ENCODE results near the gene PROS1.
"Not testable (repeated sequence)": the region's sequence is repeated elsewhere in the genome, so short reads cannot be mapped to it uniquely, and the experiment has no call there.

The PROS1 gene

GRCh38 chr3:93923006-93923405, 50.7 kb downstream of the PROS1 start:
- POLR2A ChIA-PET, result no interaction called here

GRCh38 chr3:93917546-93918029, 56.1 kb downstream of the PROS1 start:
- H3K36me3 ChIP-seq (ENCODE audit: control insufficient read depth in 2 of 2, insufficient read depth in 1 of 2, low read length in 2 of 2); H3K4me1 ChIP-seq (ENCODE audit: control insufficient read depth, insufficient read depth, low read length); H3K4me3 ChIP-seq (ENCODE audit: low read depth, low read length); H3K9me3 ChIP-seq (ENCODE audit: control insufficient read depth, insufficient read depth, low read depth, low read length); POLR2A ChIA-PET; H3K27ac ChIP-seq (ENCODE audit: extremely low read depth, low read depth, low read length); CTCF ChIA-PET: not testable (repeated sequence)

More at GRCh38 chr3:93923006-93923405, 50.7 kb downstream of the PROS1 start:
- TF ChIP-seq ZBTB17 (tag by site-specific recombination; IDR thresholded peaks at IDR 0.05) (no peak), ZNF654 (tag by site-specific recombination; IDR thresholded peaks at IDR 0.05; ENCODE audit: low read depth) (no peak), TSHZ1 (tag by site-specific recombination; IDR thresholded peaks at IDR 0.05; ENCODE audit: borderline replicate concordance) (no peak), ZNF391 (tag by site-specific recombination; IDR thresholded peaks at IDR 0.05; ENCODE audit: borderline replicate concordance, low read depth) (no peak), ZIC2 (tag by site-specific recombination; IDR thresholded peaks at IDR 0.05) (no peak), ZNF449 (tag by site-specific recombination; IDR thresholded peaks at IDR 0.05) (no peak), SP2 (tag by site-specific recombination; IDR thresholded peaks at IDR 0.05) (no peak), ZNF514 (tag by site-specific recombination; IDR thresholded peaks at IDR 0.05) (no peak), ZNF23 (tag by site-specific recombination; IDR thresholded peaks at IDR 0.05; ENCODE audit: borderline replicate concordance) (no peak), IKZF3 (tag by site-specific recombination; IDR thresholded peaks at IDR 0.05) (no peak), ZNF426 (tag by site-specific recombination; IDR thresholded peaks at IDR 0.05) (no peak), ZNF239 (tag by site-specific recombination; IDR thresholded peaks at IDR 0.05) (no peak), HOXA7 (CRISPR knock-in tag; IDR thresholded peaks at IDR 0.05; ENCODE audit: borderline replicate concordance) (no peak), ZNF660 (tag by site-specific recombination; IDR thresholded peaks at IDR 0.05) (no peak), ZNF677 (tag by site-specific recombination; IDR thresholded peaks at IDR 0.05) (no peak)
- TF ChIP-seq, protein P1, sequence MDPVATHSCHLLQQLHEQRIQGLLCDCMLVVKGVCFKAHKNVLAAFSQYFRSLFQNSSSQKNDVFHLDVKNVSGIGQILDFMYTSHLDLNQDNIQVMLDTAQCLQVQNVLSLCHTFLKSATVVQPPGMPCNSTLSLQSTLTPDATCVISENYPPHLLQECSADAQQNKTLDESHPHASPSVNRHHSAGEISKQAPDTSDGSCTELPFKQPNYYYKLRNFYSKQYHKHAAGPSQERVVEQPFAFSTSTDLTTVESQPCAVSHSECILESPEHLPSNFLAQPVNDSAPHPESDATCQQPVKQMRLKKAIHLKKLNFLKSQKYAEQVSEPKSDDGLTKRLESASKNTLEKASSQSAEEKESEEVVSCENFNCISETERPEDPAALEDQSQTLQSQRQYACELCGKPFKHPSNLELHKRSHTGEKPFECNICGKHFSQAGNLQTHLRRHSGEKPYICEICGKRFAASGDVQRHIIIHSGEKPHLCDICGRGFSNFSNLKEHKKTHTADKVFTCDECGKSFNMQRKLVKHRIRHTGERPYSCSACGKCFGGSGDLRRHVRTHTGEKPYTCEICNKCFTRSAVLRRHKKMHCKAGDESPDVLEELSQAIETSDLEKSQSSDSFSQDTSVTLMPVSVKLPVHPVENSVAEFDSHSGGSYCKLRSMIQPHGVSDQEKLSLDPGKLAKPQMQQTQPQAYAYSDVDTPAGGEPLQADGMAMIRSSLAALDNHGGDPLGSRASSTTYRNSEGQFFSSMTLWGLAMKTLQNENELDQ (tag by site-specific recombination; IDR thresholded peaks at IDR 0.05; ENCODE audit: low read depth), result no peak
- TF ChIP-seq, protein P2, sequence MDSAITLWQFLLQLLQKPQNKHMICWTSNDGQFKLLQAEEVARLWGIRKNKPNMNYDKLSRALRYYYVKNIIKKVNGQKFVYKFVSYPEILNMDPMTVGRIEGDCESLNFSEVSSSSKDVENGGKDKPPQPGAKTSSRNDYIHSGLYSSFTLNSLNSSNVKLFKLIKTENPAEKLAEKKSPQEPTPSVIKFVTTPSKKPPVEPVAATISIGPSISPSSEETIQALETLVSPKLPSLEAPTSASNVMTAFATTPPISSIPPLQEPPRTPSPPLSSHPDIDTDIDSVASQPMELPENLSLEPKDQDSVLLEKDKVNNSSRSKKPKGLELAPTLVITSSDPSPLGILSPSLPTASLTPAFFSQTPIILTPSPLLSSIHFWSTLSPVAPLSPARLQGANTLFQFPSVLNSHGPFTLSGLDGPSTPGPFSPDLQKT (IDR thresholded peaks at IDR 0.05; ENCODE audit: borderline replicate concordance, low read depth, low read length), result no peak
- Histone ChIP-seq H3K9me3 (ENCODE audit: control insufficient read depth, insufficient read depth, low read depth, low read length) (no peaks in the 10 kb centered on the region), H3K4me3 (ENCODE audit: low read depth, low read length) (no peak overlapping the region), H3K36me3 (ENCODE audit: control insufficient read depth in 2 of 2, insufficient read depth in 1 of 2, low read length in 2 of 2) (no peaks in the 10 kb centered on the region), H3K27ac (ENCODE audit: extremely low read depth, low read depth, low read length) (no peak overlapping the region), H3K4me1 (ENCODE audit: control insufficient read depth, insufficient read depth, low read length) (no peaks in the 10 kb centered on the region)
- CTCF ChIA-PET, result interaction anchor here (0.6 kb wide), 1 partner anchor 346 kb away, joined by 3 read pairs; no protein-coding TSS in a partner anchor

- H3K36me3 ChIP-seq (ENCODE audit: control insufficient read depth in 2 of 2, insufficient read depth in 1 of 2, low read length in 2 of 2); CTCF ChIA-PET; H3K4me3 ChIP-seq (ENCODE audit: low read depth, low read length); H3K9me3 ChIP-seq (ENCODE audit: control insufficient read depth, insufficient read depth, low read depth, low read length); H3K27ac ChIP-seq (ENCODE audit: extremely low read depth, low read depth, low read length); POLR2A ChIA-PET; H3K4me1 ChIP-seq (ENCODE audit: control insufficient read depth, insufficient read depth, low read length): not testable (repeated sequence)
Observed at GRCh38 chr3:93913623-93914022, 60.1 kb downstream of the PROS1 start.
